ENCODE measurements around the gene SETD3.
A peak's percentile ranks its signal among the peaks of the same experiment; 100 is the strongest.

Gene SETD3

DNA sequence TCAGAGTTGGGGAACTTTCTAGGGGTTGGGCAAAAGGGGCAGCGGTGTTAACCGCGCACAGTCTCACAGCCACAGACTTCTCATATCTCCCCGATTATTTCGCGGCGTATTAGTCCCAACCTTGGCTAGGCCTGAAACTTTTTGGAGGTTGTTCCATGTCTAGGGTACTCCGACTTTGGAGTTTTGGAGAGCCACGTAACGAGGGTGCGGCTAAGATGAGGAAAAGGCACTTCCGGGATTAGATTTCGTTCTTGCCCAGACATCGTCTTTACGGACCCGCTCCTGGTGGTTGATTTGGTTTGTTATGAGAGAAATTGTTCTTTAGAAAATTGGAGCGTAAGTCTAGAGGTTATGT is 1.1 kb upstream of the SETD3 start:
- no peak for DNase-seq

DNA sequence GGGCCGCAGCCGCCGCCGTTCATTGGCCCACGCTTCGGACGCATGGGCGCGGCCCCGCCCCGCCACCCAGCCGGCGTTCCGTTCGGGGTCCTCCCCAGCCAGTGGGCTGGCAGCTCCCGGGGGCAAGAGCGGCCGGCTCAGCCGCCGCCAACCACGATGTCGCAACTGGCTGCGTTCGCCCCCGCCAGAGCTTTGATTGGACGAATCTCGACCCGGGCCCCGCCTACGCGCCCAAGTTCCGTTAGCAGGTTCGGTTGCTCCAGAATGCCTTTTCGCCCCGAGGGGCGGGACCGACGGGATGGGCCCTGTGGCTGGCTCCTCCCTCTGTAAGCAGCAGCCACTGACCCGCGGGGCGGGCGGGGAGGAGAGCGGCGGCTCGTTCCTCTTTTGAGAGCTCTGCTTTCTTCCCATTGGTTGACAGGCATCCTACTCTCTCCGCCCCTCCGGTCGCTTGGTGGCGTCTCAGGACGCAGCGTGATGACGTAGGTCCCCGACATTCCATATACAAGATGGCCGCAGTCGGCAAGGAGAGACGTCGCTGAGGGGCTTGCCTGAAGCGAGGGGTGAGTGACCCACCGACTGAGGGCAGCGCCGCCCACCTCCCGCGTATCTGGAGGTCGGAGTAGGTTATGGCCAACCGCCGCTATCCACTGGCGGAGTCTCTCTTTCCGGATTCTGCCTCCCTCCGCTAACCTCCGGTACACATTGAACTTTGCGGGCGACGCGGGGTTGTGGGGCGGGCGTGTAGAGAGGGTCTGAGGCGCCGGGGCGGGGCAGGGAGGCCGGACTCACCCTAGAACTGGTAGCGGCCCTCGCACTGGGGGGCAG is 472 bp upstream of the SETD3 start, which contains the start of gene CCNK:
TSS of gene CCNK (plus strand) at position 493 of the 828 bp plus-strand sequence. CDS start 11,269 bp downstream, outside the sequence.
- DNase-seq = peak; percentile 99

GRCh38 chr14:99479160-99479905 is 1.3 kb downstream of the SETD3 start:
- no peak for DNase-seq

- no peak for DNase-seq
These were observed 2.5 kb downstream of the SETD3 start for GRCh38 chr14:99478128-99478527.

GRCh38 chr14:99476864-99477263 is 3.8 kb downstream of the SETD3 start:
- peak in 1 of 2 donors; percentile 36 for DNase-seq

- DNase-seq = no peak
These were observed 5.0 kb downstream of the SETD3 start for GRCh38 chr14:99475660-99476059.

GRCh38 chr14:99475179-99475578 is 5.5 kb downstream of the SETD3 start:
- DNase-seq = no peak

- DNase-seq = no peak
These were observed 7.2 kb downstream of the SETD3 start for GRCh38 chr14:99473458-99473857.

GRCh38 chr14:99472937-99473336 is 7.7 kb downstream of the SETD3 start:
- no peak for DNase-seq

- no peak for DNase-seq
These were observed 8.9 kb downstream of the SETD3 start for GRCh38 chr14:99471731-99472130.

GRCh38 chr14:99468836-99469592 is 11.6 kb downstream of the SETD3 start:
- no peak for DNase-seq

DNA sequence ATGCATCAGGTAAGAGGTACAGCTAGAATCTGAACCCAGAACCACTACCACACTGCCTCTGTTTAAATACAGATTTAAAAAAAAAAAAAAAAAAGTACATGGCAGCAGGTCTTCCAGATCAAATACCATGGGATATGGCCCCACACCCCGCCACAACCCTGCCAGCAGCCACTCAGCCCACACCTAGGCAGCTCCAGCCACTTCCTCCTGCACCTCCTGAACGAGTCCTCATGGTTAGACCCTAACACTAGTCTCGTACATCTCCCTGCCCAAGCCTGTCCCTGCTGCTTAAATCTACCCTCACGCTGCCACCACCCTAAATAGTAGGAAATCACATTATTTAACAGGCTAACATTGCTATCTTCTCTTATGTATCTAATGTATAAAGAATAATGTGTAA is 12.6 kb downstream of the SETD3 start:
- DNase-seq = no peak

DNA sequence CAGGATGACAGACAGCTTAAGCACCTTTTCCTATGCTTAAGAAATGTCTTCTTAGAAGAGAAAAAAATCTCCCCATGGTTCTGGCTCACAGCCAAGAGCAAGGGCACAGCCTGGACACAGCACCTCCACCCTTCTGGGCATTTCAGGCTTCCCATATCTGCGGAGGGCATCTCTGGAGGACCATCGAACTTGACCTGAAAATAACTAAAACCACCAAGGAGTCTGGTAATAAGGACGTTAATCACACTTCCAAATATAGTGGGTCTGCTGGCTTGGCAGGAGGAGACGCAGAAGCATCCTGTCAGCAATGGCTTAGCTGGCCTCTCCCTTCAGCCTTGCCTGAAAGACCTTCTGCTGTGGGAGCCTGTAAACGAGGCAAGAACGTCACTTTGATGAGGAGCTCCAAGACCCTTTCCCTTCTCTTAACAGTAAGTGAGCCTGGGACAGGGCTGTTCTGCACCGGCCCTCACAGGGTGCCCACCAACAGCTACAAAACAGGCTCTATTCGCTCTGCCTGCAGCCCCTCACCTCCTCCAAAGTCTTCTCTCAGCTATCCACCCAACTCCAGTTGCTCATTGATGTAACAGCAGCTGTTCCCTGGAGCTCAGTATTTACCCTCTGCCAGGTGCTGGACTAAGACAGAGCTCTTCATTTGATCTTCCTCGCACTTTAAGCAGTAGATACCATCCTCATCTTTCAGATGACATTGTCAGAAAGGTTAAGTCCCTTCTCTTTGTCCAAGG is 13.2 kb downstream of the SETD3 start:
- no peak for DNase-seq

DNA sequence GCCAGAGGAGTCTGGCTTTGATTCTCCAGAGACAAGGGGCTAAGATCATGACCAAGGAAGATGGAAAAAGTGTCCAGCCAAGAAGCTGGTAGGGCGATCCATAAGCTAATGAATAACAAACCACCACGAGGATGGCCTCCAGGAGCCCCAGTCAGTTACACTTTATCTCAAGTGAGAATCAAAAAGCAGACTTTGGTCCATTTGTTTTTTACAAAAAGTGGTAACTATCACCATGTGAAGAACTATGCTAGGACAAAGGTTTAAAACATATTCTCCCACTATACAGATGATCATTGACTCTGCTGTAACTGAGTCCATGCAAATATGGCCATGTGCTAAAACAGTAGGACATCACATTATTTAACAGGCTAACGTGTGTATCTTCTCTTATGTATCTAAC is 13.9 kb downstream of the SETD3 start:
- DNase-seq = no peak

- no peak for DNase-seq
These were observed 15.4 kb downstream of the SETD3 start for GRCh38 chr14:99465288-99465687.

DNA sequence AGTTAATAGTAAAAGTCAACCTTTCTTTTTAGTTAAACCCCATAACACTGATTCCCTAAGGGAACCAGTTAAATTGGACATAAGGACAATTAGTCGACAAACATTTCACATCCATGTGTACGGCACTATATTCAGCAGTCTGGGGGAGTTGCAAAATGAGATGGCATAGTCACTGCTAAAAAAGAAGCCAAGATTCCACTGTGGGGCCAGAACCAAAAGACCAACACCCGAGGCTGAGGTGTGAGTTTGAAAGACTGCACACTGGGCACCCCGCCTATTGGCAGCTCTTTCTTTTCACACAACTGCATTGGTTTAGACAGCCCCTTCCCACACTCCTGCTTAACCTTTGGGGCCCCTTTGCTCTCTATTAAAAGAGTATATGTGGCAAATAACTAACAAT is 16.7 kb downstream of the SETD3 start:
- no peak for DNase-seq

GRCh38 chr14:99462210-99462609 is 18.4 kb downstream of the SETD3 start:
- DNase-seq = no peak

GRCh38 chr14:99461411-99462085 is 19.1 kb downstream of the SETD3 start:
- no peak for DNase-seq

DNA sequence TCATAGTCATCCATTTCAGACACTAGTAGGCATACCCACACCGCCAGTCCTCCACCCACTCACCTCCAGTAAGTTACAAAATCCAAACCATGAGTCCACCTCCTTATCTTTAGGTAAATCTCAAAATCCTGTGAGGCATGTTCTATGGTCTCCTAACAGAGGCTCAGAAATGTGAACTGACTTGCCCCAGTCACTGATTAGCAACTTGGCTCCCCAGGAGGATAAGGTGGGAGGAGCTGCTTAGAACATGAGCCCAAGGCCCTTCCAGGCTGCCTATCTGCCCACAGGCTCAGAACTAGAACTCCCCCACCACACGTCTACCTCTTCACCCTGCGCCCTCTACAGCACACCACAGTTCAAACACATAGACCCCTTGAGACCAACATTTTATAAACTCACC is 19.9 kb downstream of the SETD3 start:
- DNase-seq = no peak

DNA sequence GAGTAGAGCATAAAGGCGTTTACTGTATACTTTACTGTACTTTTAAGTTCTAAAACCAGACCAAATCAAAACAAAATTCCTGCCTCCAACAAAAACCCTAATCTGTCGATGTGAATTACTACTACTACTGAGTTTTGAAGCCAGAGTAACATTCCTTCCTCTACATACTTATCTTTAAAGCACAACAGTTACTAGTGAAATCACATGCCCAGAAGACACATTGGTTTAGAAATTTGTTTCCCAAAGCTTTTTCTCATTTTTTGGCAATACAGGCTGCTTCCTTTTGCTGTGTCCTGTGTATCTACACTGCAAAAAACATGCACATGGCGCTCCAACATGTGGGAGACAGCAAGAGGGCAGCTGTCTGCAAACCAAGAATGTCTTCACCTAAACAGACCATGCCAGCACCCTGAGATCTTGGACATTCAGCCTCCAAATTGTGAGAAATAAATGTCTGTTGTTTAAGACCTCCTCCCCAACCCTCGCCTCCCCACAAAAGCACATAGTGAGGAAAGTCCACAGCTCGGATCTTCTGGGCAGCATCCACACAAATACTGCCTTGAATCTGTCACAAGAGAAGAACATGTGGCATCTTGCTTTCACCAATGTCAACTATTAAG is 21.1 kb downstream of the SETD3 start:
- no peak for DNase-seq

DNA sequence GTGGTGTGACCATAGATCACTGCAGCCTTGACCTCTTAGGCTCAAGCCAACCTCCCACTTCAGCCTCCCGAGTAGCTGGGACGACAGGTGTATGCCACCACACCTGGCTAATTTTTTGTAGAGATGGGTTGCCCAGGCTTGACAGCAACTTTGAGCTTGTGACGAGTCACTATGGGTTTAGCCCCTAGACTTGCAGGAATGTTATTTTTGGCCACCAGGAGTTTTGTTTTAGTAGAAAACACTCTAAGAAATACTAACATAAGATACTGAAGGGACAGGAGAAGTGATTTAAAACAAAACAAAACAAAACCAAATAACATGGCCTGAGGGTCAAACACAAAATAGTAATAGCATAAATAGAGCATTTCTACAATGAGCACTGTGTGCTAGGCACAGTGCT is 26.4 kb downstream of the SETD3 start:
- no peak for DNase-seq

DNA sequence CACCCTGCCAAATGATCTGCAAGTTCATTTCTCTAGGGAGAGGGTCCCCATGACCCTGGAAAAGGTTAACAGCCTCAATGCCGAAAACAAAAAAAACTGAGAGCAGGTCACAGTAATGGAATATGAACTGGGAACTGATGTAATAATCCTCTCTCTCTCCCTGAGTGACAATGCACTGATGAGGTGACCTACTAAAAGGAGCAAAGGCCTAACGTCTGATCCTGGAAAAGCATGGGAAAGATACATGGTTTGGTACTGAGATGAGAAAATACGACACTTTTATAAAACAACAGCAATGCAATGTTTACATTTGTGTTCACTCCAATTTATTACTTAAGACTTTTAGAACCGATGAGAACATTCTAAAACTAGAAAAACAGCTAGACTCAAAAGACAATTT is 27.7 kb downstream of the SETD3 start:
- no peak for DNase-seq
